ENCODE results near the gene IFNA7.
"Not testable (repeated sequence)": the region's sequence is repeated elsewhere in the genome, so short reads cannot be mapped to it uniquely, and the experiment has no call there.

The IFNA7 gene

GRCh38 chr9:21202105-21202504 is at the start of gene IFNA7:
IFNA7 (minus strand) TSS chr9:21202205; CDS start chr9:21202165, 40 bp downstream.
- DNase-seq (ENCODE audit: low spot score) = not testable (repeated sequence)

- no peak for DNase-seq (ENCODE audit: low spot score)
Measured at GRCh38 chr9:21251638-21252037, 49.6 kb upstream of the IFNA7 start.

- no peak for DNase-seq (ENCODE audit: low spot score)
Measured at GRCh38 chr9:21251190-21251589, 49.2 kb upstream of the IFNA7 start.

DNA sequence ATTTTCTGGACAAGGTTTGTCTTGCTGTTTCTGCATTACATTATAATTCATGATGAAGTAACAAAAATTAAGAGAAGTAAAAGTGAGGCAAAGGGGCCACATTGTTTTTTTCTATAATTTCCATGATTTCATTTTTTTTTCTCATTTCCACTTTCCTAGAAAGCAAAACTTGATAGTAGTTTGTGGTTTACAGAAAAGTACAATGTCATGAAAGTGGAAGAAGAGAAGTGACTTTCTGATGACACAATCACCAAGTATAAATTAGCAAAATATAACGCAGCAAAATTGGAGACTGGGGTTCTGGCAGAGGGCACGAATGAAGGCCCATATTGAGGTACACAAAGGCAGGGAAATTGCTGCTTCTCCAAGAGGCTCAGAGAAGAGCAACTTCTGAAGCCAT is 42.8 kb upstream of the IFNA7 start:
- no peak for DNase-seq (ENCODE audit: low spot score)

- no peak for DNase-seq (ENCODE audit: low spot score)
Measured at GRCh38 chr9:21239911-21240310, 37.9 kb upstream of the IFNA7 start, which contains the start of gene IFNA14. IFNA14 (minus strand) TSS chr9:21240005; CDS start chr9:21239935, 70 bp downstream.

DNA sequence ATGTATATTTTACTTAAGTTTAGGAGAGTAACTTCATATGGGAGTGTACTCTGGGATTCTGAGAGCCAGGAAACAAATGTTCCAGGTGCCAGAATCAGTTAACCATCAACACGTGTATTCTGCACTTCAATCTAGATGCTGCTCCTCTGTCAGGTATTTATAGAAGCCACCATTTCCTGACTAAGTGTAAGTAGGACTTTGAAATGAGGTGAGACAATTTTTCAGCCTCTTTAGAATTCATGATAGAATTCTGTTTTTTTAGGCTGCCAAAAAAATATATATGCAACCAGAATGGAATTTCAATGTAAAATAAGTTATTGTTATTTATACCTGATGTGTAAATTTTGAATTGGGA is 34.3 kb upstream of the IFNA7 start:
- not testable (repeated sequence) for DNase-seq (ENCODE audit: low spot score)

DNA sequence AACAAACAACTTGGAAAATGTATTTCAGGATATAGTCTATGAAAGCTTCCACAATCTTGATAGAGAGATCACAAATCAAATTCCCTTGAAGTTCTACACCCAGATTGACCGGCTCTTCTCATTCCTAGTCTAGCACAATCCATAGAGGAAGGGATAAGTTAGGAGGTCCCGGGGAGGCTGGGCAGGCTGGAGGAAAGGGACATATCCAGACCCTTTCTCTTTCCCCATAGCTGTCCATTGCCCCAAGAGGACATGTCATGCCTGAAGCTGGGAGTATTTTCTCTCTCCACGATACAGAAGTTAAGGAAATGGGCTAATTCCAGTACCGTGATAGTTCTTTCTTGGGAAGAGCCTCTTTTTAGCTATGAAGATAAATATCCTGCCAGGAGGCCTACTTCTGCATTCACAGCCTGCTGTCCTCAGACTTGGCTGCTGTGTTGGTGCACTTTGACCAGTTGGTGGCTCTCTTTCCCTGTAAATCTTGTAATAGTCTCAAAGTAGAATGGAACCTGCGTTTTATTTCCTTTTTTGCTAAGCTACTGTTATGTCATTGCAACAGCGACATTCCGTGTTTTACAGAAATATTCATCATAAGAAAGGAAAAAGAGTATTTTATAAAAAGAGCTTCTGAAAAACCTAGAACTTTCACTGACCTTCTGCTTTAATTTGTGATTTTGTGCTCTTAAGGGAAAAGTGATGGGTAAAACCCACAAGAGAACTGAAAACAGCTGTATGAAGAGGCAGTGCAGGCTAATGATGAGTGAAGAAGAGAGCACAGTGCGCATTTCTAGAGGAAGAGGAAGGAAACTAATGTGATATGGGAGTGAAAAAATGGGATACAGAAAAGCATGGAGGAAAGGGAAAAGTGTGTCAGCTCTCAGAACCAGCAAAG is 33.7 kb upstream of the IFNA7 start:
- not testable (repeated sequence) for DNase-seq (ENCODE audit: low spot score)

DNA sequence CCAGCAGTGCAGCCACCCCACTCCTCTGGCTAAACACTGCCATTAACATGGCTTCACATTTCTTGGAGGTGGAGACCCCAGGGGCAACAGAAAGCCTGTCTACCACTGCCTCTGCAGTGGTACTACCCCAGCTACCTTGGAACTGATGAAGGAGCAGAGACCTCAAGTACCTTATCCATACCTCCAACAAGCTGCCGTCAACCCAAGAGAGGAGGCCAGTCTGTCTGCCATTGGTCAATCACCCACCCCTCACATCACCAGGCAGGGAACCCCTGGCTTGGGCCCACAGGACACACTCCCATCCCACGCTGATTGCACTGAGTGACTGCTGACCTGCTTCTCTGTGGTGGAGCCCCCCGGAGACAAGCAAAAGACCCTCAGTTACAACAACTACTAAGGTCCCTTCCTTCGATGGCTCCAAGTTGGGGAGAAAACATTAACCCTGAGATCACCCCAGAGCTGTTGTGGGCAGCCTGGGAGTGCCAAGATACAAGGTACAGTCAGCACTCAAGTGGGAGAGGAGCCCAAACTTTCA is 32.2 kb upstream of the IFNA7 start:
- DNase-seq (ENCODE audit: low spot score) = no peak

GRCh38 chr9:21233258-21233657 is 31.3 kb upstream of the IFNA7 start:
- no peak for DNase-seq (ENCODE audit: low spot score)

DNA sequence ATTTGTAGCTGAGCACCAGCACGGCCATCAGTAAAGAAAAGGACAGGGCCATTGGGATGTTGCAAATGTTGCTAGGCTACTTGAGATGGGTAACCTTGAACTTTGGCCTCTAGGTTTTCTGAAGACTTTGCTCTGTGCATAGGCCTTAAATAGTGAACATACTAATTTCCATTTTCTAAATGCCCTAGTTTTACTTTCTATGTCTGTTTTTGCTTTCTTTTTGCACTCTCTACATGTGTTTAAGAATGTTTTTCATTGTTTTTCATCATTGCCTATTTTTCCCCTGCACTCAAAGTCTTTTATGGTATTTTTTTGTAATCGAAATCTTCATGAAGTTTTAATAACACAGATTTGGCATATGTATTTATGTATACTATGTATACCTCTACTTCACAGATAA is 26.1 kb upstream of the IFNA7 start, which contains the start of gene IFNA17:
TSS of gene IFNA17 (minus strand) at position 101 of the 400 bp plus-strand sequence. CDS start at position 52, 49 bp downstream.
- DNase-seq (ENCODE audit: low spot score) = no peak

DNA sequence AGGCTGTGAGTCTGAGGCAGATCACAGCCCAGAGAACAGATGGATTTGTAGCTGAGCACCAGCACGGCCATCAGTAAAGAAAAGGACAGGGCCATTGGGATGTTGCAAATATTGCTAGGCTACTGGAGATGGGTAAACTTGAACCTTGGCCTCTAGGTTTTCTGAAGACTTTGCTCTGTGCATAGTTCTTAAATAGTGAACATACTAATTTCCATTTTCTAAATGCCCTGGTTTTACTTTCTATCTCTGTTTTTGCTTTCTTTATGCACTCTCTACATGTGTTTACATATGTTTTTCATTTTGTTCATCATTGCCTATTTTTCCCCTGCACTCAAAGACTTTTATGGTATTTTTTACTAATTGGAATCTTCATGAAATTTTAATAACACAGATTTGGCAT is 15.2 kb upstream of the IFNA7 start, which contains the start of gene IFNA16:
TSS of gene IFNA16 (minus strand) at position 101 of the 400 bp plus-strand sequence. CDS start at position 95, 6 bp downstream.
- not testable (repeated sequence) for DNase-seq (ENCODE audit: low spot score)

DNA sequence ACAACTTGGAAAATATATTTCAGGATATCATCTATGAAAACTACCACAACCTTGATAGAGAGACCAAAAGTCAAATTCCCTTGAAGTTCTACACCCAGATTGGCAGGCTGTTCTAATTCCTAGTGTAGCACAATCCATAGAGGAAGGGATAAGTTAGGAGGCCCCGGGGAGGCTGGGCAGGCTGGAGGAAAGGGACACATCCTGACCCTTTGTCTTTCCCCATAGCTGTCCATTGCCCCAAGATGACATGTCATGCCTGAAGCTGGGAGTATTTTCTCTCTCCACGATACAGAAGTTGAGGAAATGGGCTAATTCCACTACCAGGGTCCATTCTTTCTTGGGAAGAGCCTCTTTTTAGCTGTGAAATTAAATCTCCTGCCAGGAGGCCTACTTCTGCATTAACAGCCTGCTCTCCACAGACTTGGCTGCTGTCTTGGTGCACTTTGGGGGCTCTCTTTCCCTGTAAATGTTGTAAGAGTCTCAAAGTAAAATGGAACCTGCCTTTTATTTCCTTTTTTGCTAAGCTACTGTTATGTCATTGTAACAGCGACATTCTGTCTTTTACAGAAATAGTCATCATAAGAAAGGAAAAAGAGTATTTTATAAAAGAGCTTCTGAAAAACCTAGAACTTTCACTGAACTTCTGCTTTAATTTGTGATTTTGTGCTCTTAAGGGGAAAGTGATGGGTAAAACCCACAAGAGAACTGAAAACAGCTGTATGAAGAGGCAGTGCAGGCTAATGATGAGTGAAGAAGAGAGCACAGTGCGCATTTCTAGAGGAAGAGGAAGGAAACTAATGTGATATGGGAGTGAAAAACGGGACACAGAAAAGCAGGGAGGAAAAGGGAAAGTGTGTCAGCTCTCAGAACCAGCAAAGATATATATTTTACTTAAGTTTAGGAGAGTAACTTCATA is 11.7 kb upstream of the IFNA7 start:
- not testable (repeated sequence) for DNase-seq (ENCODE audit: low spot score)

GRCh38 chr9:21212160-21212559 is 10.2 kb upstream of the IFNA7 start:
- not testable (repeated sequence) for DNase-seq (ENCODE audit: low spot score)

GRCh38 chr9:21210782-21211181 is 8.8 kb upstream of the IFNA7 start:
- not testable (repeated sequence) for DNase-seq (ENCODE audit: low spot score)

DNA sequence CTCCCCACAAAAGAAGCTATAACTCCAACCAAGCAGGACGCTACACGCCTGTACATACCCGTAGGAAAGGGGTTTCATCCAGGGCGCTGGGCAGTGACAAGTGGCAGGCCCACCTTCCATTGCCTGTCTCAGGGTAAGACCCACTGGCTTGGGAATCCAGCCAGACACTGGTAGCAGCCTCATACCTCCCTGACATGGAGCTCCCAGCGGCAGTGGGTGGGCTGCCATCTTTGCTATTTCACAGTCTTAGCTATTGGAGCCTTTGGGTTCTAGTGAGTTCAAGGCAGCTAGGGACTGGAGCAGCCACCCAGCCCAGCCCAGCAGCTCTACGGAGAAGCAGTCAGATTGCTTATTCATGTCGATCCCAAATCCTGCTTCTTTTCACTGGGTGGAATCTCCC is 8.3 kb upstream of the IFNA7 start:
- no peak for DNase-seq (ENCODE audit: low spot score)

DNA sequence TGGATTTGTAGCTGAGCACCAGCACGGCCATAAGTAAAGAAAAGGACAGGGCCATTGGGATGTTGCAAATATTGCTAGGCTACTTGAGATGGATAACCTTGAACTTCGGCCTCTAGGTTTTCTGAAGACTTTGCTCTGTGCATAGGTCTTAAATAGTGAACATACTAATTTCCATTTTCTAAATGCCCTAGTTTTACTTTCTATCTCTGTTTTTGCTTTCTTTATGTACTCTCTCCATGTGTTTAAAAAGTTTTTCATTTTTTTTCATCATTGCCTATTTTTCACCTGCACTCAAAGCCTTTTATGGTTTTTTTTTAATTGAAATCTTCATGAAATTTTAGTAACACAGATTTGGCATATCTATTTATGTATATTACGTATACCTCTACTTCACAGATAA is 5.0 kb upstream of the IFNA7 start, which contains the start of gene IFNA10:
TSS of gene IFNA10 (minus strand) at position 101 of the 400 bp plus-strand sequence. CDS start at position 55, 46 bp downstream.
- not testable (repeated sequence) for DNase-seq (ENCODE audit: low spot score)

DNA sequence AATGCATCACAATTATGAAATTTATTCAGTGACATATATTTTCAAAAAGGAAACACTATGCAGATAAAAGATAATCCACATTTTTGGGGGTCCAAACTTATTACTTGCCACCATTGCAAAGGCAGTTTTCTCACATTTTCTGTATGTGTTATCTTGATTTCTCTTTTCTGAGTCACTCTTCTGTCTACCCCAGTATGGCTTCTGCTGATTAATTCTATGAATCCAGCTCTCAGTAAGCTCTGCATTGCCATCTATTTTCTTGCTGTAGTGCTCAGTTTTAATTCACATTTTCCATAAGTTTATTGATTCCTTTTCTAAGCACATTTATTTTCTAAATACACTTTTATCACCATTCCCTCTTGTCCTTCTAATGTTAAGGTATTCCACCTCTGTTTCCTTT is 3.2 kb upstream of the IFNA7 start:
- DNase-seq (ENCODE audit: low spot score) = no peak

GRCh38 chr9:21194867-21195776 is 6.9 kb downstream of the IFNA7 start:
- DNase-seq (ENCODE audit: low spot score) = not testable (repeated sequence)

DNA sequence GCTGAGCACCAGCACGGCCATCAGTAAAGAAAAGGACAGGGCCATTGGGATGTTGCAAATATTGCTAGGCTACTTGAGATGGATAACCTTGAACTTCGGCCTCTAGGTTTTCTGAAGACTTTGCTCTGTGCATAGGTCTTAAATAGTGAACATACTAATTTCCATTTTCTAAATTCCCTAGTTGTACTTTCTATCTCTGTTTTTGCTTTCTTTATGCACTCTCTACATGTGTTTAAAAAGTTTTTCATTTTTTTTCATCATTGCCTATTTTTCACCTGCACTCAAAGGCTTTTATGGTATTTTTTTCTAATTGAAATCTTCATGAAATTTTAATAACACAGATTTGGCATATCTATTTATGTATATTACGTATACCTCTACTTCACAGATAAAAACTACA is 14.5 kb downstream of the IFNA7 start, which contains the start of gene IFNA4:
TSS of gene IFNA4 (minus strand) at position 101 of the 400 bp plus-strand sequence. CDS start at position 45, 56 bp downstream.
- DNase-seq (ENCODE audit: low spot score) = not testable (repeated sequence)
